Measurements from ENCODE around the gene SLCO4A1. TPM values are rescaled to one million over a fixed set of nuclear protein-coding genes. Genes with fewer than 3 reads are reported as not detected.

Gene SLCO4A1
- total and polyA plus RNA-seq, 5 experiments from 2014 or later = 0.93 to 1.4 (median 1.4) TPM; not detected in 2

- H3K4me1 Mint-ChIP-seq = peaks cover 8 to 35% (median 26%) of the 10 kb centered on the region in 4 donors
- no peaks in the 10 kb centered on the region for H3K9me3 Mint-ChIP-seq
- H3K27me3 Mint-ChIP-seq = no peaks in the 10 kb centered on the region
- H3K36me3 Mint-ChIP-seq = no peaks in the 10 kb centered on the region
- DNase-seq (no peak), ATAC-seq (no peak)
- peak overlapping the region in 4 of 10 donors; percentile 46 to 81 (median 60) for H3K27ac Mint-ChIP-seq
- peak overlapping the region in 2 of 10 donors; percentile 22 to 25 for H3K4me3 Mint-ChIP-seq
- POLR2A ChIA-PET = interaction anchor here (1.8 to 4.1 kb wide), 3 partner anchors 86 to 141 kb away, joined by 8 to 31 read pairs (median 8); no protein-coding TSS in a partner anchor
Observed at GRCh38 chr20:62653951-62654685, 11.8 kb downstream of the SLCO4A1 start.

DNA sequence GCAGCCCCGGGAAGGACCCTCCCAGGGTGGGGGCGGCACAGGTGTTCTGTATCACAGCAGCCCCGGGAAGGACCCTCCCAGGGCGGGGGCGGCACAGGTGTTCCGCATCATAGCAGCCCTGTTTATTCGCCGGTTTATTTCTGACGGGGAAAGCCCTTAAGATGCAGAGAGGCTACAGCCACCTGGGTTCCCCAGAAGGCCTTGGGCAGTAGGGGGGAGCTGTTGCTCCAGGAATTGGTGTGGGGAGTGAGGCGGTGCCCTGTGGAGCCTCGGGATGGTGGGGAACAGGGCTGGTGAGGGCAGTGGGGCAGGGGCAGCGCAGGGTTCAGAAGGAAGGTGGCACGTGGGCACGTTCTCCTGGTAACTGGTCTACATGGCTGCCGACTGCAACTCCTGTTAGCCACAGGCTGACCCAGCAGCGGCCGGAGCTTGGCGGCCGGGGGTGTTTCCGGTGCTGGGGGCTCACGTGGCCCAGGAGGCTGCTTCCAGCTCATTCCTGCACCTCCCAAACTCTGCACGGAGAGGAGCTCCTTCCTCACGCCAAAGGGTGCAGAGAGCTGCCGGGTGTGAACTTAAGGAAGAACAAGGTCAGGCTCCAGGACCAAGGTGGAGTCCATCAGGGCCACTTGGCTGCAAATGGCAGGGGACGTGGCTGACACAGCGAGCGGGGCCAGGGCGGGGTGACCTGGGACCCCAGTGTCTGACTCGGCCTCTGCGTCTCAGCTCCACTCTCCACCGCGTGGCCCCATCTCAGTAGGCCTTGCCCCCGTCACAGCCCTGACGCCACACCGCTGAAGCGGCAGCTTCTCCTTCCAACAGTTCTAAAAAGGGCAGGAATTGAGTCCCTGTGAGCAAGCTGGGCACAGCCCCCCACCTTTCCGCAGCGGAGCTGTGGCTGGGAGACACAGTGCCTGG lies 13.2 kb downstream of the SLCO4A1 start:
- Mint-ChIP-seq H3K27me3 (no peaks in the 10 kb centered on the region), H3K4me1 (peaks cover 8 to 25% (median 22%) of the 10 kb centered on the region in 4 donors), H3K9me3 (no peaks in the 10 kb centered on the region), H3K27ac (peak overlapping the region in 1 of 10 donors; percentile 56), H3K36me3 (no peaks in the 10 kb centered on the region), H3K4me3 (no peak overlapping the region)
- POLR2A ChIA-PET = interaction anchor here (1.8 kb wide), 1 partner anchor 139 kb away, joined by 8 read pairs; no protein-coding TSS in a partner anchor
- ATAC-seq (no peak), DNase-seq (no peak)

GRCh38 chr20:62656197-62656918 lies 14.1 kb downstream of the SLCO4A1 start:
- no peak for ATAC-seq
- Mint-ChIP-seq H3K9me3 (no peaks in the 10 kb centered on the region), H3K4me3 (no peak overlapping the region), H3K27me3 (no peaks in the 10 kb centered on the region), H3K4me1 (peaks cover 2 to 17% (median 15%) of the 10 kb centered on the region in 4 donors), H3K36me3 (peaks cover 0 to 1% (median 0%) of the 10 kb centered on the region in 3 donors), H3K27ac (peak overlapping the region in 1 of 10 donors; percentile 27)
- DNase-seq = no peak
- POLR2A ChIA-PET = interaction anchor here (1.8 kb wide), 1 partner anchor 139 kb away, joined by 8 read pairs; no protein-coding TSS in a partner anchor

GRCh38 chr20:62656919-62657588 lies 14.8 kb downstream of the SLCO4A1 start:
- Mint-ChIP-seq H3K27ac (no peak overlapping the region), H3K36me3 (peaks cover 0 to 1% (median 0%) of the 10 kb centered on the region in 3 donors), H3K4me3 (no peak overlapping the region), H3K9me3 (no peaks in the 10 kb centered on the region), H3K4me1 (peaks cover 2 to 11% (median 9%) of the 10 kb centered on the region in 4 donors), H3K27me3 (no peaks in the 10 kb centered on the region)
- ATAC-seq = no peak
- no peak for DNase-seq
- POLR2A ChIA-PET = no interaction called here

- Mint-ChIP-seq H3K36me3 (peaks cover 0 to 1% (median 0%) of the 10 kb centered on the region in 3 donors), H3K9me3 (no peaks in the 10 kb centered on the region), H3K27ac (no peak overlapping the region), H3K27me3 (no peaks in the 10 kb centered on the region), H3K4me1 (peaks cover 0 to 6% (median 4%) of the 10 kb centered on the region in 4 donors), H3K4me3 (no peak overlapping the region)
- DNase-seq (no peak), ATAC-seq (no peak)
- POLR2A ChIA-PET = interaction anchor here (1.2 kb wide), 1 partner anchor 136 kb away, joined by 3 read pairs; no protein-coding TSS in a partner anchor
Observed at GRCh38 chr20:62657589-62657942, 15.3 kb downstream of the SLCO4A1 start.

DNA sequence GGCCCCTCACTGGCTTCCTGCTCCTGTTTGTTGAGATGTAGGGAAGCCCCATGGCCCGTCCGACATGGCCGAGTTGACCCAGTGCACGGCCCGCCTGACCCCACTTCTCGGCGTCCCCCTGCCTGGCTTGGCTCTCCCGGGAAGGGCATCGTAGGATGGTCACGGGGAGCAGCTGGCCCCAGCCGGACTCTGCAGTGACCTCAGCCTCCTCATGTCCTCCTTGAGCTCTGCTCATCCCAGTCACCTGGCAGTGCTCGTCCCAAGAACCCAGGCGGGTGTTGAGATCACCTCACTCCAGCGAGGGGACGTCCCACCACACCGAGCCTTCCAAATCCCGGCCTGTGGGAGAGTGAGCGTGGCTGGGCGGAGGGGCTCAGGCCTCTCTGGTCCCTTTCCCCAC lies 15.7 kb downstream of the SLCO4A1 start:
- no peak for DNase-seq
- POLR2A ChIA-PET = interaction anchor here (1.2 kb wide), 1 partner anchor 136 kb away, joined by 3 read pairs; no protein-coding TSS in a partner anchor
- ATAC-seq = no peak
- peaks cover 0 to 4% (median 2%) of the 10 kb centered on the region in 4 donors for H3K4me1 Mint-ChIP-seq
- H3K4me3 Mint-ChIP-seq = no peak overlapping the region
- peaks cover 0 to 1% (median 0%) of the 10 kb centered on the region in 3 donors for H3K36me3 Mint-ChIP-seq
- no peaks in the 10 kb centered on the region for H3K27me3 Mint-ChIP-seq
- H3K27ac Mint-ChIP-seq = no peak overlapping the region
- H3K9me3 Mint-ChIP-seq = no peaks in the 10 kb centered on the region

DNA sequence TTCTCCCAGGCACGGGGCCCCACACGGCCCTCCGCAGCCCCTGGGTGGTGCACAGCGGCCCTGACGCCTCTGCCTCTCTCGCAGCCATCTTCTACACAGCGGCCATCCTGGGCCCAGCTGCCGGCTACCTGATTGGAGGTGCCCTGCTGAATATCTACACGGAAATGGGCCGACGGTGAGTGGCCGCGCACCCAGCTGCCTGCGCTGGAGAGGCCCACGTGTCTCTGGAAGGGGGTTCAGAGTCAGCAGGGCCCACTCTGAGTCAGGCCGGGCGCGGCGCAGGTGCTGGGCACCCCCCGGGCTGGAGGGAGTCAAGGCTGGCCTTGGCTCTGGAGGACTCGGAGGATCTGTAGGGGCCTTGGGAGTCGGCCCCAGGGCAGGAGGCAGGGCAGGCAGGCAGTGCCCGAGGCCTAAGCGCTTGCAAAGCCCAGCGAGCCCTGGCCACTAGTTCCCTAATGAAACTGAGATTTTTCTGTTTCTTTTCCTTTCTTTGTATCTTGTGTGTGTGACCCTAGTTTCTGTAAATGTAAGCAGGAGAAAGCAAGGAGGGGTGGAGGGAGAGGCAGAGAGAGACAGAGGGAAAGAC lies 16.4 kb downstream of the SLCO4A1 start:
- Mint-ChIP-seq H3K9me3 (no peaks in the 10 kb centered on the region), H3K4me3 (no peak overlapping the region), H3K36me3 (peaks cover 0 to 1% (median 0%) of the 10 kb centered on the region in 3 donors), H3K27me3 (no peaks in the 10 kb centered on the region), H3K4me1 (peaks cover 0 to 2% (median 0%) of the 10 kb centered on the region in 4 donors), H3K27ac (peak overlapping the region in 1 of 10 donors; percentile 34)
- POLR2A ChIA-PET = interaction anchor here (1.2 kb wide), 1 partner anchor 135 kb away, joined by 3 read pairs; no protein-coding TSS in a partner anchor
- ATAC-seq (no peak), DNase-seq (no peak)

GRCh38 chr20:62659488-62660239 lies 17.4 kb downstream of the SLCO4A1 start:
- POLR2A ChIA-PET = no interaction called here
- no peak for ATAC-seq
- Mint-ChIP-seq H3K36me3 (peaks cover 0 to 1% (median 0%) of the 10 kb centered on the region in 3 donors), H3K27me3 (no peaks in the 10 kb centered on the region), H3K4me1 (peaks cover 0 to 2% (median 0%) of the 10 kb centered on the region in 4 donors), H3K27ac (peak overlapping the region in 1 of 10 donors; percentile 40), H3K9me3 (no peaks in the 10 kb centered on the region), H3K4me3 (no peak overlapping the region)
- no peak for DNase-seq

DNA sequence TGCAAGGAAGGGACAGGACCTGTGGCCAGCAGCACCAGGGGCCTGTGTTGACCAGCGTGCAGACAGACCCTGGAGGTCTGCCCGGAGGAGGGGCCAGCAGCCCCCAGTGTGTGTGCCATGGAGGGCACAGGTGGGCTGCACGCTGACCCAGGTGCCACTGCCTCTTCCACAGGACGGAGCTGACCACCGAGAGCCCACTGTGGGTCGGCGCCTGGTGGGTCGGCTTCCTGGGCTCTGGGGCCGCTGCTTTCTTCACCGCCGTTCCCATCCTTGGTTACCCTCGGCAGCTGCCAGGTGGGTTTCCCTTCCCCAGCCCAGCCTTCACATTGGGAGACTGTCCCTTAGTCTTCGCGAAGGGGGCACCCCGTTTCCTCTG lies 17.9 kb downstream of the SLCO4A1 start:
- H3K27ac Mint-ChIP-seq = no peak overlapping the region
- POLR2A ChIA-PET = no interaction called here
- H3K27me3 Mint-ChIP-seq = no peaks in the 10 kb centered on the region
- no peak overlapping the region for H3K4me3 Mint-ChIP-seq
- no peaks in the 10 kb centered on the region for H3K9me3 Mint-ChIP-seq
- no peak for ATAC-seq
- DNase-seq = no peak
- H3K4me1 Mint-ChIP-seq = peaks cover 0 to 2% (median 0%) of the 10 kb centered on the region in 4 donors
- peaks cover 0 to 1% (median 0%) of the 10 kb centered on the region in 3 donors for H3K36me3 Mint-ChIP-seq

DNA sequence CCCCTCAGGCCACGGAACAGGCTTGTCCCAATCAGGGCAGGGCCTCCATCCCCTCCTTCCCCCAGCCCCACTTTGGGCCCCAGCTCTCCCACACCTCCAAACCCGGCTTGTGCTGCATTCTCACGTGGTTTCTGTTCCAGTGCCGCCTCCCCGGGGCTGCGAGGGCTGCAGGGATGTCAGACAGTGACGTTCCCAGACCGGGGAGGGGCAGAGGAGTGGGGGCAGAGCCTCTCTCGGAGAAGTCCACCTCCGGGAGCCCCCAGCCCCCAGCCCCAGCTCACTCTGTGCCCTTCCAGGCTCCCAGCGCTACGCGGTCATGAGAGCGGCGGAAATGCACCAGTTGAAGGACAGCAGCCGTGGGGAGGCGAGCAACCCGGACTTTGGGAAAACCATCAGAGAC lies 18.5 kb downstream of the SLCO4A1 start:
- Mint-ChIP-seq H3K9me3 (no peaks in the 10 kb centered on the region), H3K36me3 (peaks cover 0 to 1% (median 0%) of the 10 kb centered on the region in 3 donors)
- POLR2A ChIA-PET = no interaction called here

GRCh38 chr20:62661647-62662046 lies 19.3 kb downstream of the SLCO4A1 start:
- POLR2A ChIA-PET = interaction anchor here (0.9 kb wide), 1 partner anchor 10 kb away, joined by 3 read pairs; no protein-coding TSS in a partner anchor
- H3K27me3 Mint-ChIP-seq = no peaks in the 10 kb centered on the region
- no peak overlapping the region for H3K27ac Mint-ChIP-seq
- H3K36me3 Mint-ChIP-seq = peaks cover 0 to 1% (median 0%) of the 10 kb centered on the region in 3 donors
- DNase-seq (no peak), ATAC-seq (no peak)
- H3K9me3 Mint-ChIP-seq = no peaks in the 10 kb centered on the region
- peaks cover 0 to 2% (median 0%) of the 10 kb centered on the region in 4 donors for H3K4me1 Mint-ChIP-seq
- H3K4me3 Mint-ChIP-seq = no peak overlapping the region

More for the DNA sequence above, 18.5 kb downstream of the SLCO4A1 start:
- peaks cover 0 to 2% (median 0%) of the 10 kb centered on the region in 4 donors for H3K4me1 Mint-ChIP-seq
- no peak overlapping the region for H3K27ac Mint-ChIP-seq
- no peak for ATAC-seq
- DNase-seq = no peak
- no peak overlapping the region for H3K4me3 Mint-ChIP-seq
- H3K27me3 Mint-ChIP-seq = no peaks in the 10 kb centered on the region

Measured in naive thymus-derived CD8-positive, alpha-beta T cell (primary cell).